ENCODE data around the gene CATSPERE.
A peak's percentile ranks its signal among the peaks of the same experiment; 100 is the strongest.

CATSPERE gene, protein sequence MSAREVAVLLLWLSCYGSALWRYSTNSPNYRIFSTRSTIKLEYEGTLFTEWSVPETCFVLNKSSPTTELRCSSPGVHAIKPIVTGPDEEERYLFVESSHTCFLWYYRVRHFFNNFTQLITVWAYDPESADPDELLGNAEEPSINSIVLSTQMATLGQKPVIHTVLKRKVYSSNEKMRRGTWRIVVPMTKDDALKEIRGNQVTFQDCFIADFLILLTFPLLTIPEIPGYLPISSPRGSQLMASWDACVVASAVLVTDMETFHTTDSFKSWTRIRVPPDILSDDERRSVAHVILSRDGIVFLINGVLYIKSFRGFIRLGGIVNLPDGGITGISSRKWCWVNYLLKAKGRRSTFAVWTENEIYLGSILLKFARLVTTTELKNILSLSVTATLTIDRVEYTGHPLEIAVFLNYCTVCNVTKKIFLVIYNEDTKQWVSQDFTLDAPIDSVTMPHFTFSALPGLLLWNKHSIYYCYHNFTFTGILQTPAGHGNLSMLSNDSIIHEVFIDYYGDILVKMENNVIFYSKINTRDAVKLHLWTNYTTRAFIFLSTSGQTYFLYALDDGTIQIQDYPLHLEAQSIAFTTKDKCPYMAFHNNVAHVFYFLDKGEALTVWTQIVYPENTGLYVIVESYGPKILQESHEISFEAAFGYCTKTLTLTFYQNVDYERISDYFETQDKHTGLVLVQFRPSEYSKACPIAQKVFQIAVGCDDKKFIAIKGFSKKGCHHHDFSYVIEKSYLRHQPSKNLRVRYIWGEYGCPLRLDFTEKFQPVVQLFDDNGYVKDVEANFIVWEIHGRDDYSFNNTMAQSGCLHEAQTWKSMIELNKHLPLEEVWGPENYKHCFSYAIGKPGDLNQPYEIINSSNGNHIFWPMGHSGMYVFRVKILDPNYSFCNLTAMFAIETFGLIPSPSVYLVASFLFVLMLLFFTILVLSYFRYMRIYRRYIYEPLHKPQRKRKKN

GRCh38 chr1:244461245-244462071, at the start of gene CATSPERE:
Gene CATSPERE (plus strand): TSS chr1:244461273. CDS start chr1:244461430, 157 bp downstream.
- peak; percentile 77 for DNase-seq

DNA sequence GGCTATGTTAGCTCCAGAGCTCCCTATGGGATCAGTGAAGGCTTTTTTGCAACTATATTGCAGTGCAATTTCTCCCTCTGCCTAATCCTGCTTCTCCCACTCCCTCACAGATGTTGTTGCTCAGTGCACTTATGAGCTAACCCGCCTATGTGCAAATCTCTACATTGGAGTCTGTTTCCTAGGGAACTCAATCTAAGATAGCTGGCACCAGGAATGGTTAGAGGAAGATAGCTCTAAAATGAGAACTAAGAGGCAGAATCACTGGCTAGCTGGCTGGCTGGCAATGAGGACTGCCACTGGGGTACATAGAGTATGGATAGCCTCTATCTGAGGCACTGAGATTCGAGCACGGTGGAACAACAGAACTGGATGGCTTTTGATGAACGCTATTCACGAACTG, 48.9 kb upstream of the CATSPERE start:
- DNase-seq = no peak

DNA sequence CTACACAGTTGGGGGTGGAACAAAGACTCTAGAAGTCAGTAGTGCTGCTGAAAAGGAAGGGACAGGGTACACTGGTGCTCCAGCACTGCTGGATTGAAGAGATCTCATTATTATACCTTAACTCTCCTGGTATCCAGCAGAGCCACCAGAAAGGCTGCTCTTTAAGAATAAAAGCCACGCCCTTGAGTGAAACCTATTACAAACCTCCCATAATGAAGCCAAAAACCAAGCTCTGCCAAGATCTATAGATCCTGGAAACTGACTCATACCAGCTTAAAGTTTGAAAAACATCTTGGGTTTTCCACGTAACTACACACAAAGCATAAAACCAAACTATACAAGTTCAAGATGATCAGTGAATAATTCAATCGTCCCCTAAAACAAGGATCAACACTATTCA, 47.3 kb upstream of the CATSPERE start:
- no peak for DNase-seq

GRCh38 chr1:244414543-244414942, 46.5 kb upstream of the CATSPERE start:
- DNase-seq = no peak

DNA sequence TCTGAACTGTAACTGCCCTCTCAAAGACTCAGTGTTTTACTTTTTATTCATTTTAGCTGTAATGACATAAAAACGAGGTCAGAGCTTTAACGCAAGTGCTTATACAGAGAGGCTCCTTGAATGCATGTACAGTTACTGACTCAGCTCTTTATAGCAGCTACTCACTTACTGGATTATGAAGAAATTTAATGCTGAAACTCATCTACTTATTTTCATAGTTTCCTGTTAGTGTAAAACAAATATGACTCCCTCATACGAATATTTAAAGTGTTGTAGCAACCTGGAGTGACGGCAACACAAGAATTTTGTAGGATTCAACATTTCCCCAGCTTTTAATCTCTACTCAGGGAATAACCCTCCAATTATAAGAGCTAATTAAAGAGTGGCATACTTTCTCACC, 42.0 kb upstream of the CATSPERE start:
- DNase-seq = no peak

DNA sequence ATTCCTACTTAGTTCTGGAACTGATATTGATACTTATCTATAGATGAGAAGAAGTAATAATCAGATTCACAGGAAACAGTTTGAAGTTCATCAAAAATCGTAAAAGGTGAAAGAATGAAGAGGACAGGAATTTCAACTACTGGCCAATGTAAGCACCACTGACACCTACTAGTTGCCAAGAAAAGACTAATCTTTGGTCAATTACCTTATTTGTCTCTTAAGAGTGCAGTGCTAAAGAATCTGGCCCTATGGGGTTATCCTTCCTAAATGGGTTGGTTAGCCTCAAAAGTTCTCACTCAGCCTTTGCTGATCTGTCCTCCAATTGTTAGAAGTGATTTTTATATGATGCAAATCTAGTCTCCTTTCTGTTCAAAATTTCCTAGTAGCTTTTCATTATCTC, 38.9 kb upstream of the CATSPERE start:
- no peak for DNase-seq

DNA sequence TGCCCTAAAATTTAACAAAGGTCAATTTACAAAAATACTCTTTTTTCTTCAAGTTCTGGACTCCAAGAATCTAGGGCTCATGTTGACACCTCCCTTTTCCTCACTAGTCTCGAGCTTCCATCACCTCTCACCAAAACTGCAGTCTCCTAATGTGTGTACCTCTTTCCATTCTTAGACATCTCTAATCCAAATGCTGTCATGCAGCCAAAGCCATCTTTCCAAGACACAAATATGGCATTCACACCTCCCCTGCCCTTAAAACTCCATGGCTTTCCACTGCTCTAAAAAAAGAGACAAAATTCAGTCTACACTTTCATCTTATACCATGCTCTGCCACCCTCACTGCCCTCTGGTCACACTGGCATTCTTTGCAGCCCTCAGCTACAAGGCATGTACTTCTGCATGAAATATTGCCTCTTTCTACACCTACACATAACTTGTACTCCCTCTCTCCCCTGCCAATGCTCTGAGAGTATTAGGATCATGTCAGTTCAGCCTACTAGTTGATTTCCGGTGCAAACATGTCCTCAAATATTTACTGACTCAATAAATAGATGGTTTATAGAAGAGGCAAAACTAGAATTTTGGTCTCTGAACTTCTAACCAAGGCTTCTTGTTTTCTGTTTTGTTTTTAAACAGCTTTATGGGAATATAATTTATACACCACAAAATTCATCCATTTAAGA, 36.3 kb upstream of the CATSPERE start:
- no peak for DNase-seq

DNA sequence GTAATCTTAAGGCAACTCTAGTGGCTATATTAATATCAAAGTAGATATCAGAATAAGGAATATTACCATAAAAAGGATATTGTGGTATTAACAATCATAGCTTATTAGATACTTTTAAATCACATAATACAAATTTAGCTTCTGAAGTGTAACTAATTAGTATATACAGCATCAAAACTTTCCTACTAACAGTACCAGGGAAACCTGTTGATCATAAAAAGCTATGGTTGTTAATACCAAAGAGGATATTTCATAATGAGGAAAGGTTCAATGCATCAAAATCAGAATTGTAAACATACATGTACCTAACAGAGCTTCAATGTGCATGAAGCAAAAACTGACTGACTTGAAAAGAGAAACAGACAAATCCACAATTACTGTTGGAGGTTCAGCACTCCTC, 33.4 kb upstream of the CATSPERE start:
- no peak for DNase-seq

- no peak for DNase-seq
Observed at GRCh38 chr1:244429818-244430217, 31.3 kb upstream of the CATSPERE start.

DNA sequence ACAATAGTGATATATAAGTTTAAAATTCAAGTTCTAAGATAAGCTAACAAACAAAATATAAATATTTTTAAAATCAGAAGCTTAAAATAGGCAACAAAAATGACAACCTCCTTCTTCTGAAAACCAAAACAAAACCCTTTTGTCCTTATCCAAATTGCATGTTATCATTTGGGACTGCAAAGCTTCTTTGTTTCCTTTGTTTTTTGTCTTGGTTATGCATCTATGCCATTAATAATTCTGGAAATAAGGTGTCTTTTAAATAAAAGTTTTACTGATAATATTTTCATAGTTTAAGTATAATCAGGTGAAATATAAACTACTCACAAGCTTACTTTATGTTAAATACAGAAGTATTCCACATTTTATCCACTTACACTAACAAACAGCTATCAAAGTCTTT, 29.9 kb upstream of the CATSPERE start:
- DNase-seq = no peak

- DNase-seq = no peak
Observed at GRCh38 chr1:244435562-244436205, 25.4 kb upstream of the CATSPERE start.

GRCh38 chr1:244436336-244437085, 24.6 kb upstream of the CATSPERE start:
- no peak for DNase-seq

DNA sequence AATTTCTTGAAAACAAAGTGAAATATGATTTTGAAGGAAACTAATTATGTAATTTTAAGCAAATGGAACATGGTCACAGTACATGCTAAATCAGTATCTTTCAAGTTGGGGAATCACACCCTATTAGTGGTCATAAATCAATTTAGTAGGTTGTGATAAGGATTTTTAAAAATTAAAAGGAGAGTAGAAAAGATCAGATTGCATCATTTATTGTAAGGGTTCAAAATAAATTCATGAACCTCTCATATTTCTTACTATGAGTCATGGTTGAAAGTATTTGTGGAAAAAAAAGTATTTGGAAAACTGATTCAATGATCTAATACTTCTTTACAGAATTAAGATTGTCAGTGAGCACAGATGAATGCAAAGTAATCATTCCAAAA, 24.0 kb upstream of the CATSPERE start:
- DNase-seq = no peak

GRCh38 chr1:244439391-244440032, 21.6 kb upstream of the CATSPERE start:
- DNase-seq = no peak

DNA sequence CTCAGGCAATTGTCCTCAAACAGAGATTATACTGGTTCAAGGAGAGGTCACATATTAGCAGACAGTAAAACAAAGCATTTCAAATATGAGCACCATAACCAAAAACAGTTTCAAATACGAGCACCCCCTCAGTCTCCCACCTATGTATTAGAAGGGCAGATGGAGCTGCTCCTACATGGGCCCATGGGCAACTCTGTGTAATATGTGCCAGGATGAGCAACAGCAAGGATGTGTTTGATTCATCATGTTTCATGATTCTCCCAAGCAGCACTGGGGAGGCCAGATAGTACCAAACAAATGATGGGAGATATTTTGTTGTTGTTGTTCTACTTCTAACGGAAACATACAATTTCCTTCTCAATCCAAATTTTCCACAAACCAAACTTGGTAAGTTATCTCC, 18.2 kb upstream of the CATSPERE start:
- DNase-seq = no peak

GRCh38 chr1:244444854-244445253, 16.2 kb upstream of the CATSPERE start:
- no peak for DNase-seq

DNA sequence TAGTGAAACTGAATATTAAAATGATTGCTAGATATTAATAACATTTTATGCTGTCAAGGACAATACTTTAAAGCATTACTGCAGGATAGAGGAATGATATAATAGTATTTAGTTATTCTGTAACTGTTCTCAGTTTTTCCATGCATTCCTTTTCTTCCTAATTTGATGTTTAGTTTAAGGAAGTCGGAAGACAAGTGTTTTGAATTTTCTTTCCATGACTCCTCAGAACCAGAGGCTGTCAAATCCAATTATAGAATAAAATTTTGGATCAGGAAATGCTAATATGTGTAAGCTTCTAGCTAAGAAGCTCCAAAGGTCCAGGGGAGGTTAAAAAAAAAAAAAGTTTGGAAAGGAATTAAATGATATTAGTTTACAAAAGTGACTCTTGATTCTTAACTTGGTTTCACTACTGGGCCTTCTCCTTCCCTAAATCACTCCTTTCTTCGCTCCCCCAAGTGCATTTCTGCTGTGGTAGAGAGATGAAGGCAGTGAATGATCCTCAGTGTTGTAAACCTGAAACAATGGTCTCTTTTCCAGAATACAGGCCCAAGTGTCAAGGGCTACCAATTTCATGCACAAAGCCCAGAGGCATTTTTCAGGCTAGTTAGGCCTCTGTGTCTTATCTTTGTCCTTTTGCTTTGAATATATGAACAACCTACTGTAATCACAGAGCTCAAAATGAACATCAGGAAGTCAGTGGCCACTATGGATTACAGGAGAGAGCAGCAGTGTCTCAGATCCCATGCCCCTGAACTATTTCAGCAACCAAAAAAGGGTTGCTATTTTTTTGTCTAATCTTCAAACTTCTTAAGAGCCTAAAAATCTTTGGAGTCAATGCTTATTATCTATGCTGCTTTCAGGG, 15.5 kb upstream of the CATSPERE start:
- DNase-seq = no peak

DNA sequence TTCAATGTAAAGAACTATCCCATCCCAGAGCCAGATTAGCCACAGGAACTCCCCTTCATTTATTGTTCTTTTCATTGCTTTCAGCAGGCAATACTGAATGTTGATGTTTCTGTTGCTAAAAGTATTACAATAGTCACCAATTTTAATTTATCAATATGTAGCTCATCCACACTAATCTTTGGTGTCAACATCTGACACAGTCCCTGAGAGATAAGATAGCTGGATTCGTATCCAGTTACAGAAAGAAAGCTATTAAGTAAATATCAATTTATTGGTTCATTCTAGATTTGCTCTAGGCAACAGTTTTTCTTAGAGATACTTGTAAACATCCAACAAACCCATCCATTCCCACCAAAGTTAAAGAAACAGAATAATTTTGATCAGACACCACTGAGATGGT, 14.0 kb upstream of the CATSPERE start:
- DNase-seq = no peak

DNA sequence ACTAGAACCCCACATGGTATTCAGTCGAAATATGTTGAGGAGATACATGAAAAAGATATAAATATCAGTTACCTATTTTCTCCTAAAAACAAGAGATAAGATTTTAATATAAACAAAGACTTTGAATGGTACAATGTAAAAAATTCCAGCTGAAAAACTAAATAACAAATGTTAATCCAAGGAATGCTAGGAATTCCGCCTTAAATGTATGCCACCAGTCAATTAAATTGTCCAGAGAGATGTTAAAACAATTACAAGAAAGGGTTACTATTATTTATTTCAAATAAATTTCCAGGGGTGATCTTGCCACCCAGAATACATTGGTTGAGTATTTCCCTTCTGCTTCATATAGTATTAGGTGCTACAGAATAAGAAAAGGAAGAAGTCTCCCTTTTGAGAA, 13.5 kb upstream of the CATSPERE start:
- no peak for DNase-seq
